H1 (cell line): Measurements from ENCODE around the gene TIMM10B. TPM values are rescaled to one million over a fixed set of nuclear protein-coding genes. Genes with fewer than 3 reads are reported as not detected.

Source experiments
- CTCF ChIA-PET: fragments of 300-600 bp; sonication (Branson Sonifier 250); formaldehyde crosslinking; loops from one replicate; lab custom pipeline; 2021; ENCODE audit not compliant: partially characterized antibody; lab: Charles Lee
- POLR2A ChIA-PET: fragments of 300-600 bp; sonication (Branson Sonifier 250); formaldehyde crosslinking; loops from one replicate; lab custom pipeline; 2021; ENCODE audit warnings: inconsistent platforms; ENCODE audit not compliant: partially characterized antibody; lab: Charles Lee
- DNase-seq, 2 experiments: peaks; one replicate each; pipeline versions ENCODE4 v3.0.0 to v3.0.0-alpha.2; 2010 to 2022; ENCODE audit warnings: low spot score in 2 of 2, low read depth in 1 of 2, mixed read lengths in 1 of 2
- FAIRE-seq: peaks from 2 replicates; lab custom pipeline; 2011; peaks lifted over from hg19 to GRCh38; lab: Jason Lieb, UNC
- H2AFZ ChIP-seq: 2 replicates; pipeline ENCODE4 v1.8.1; 2012; ENCODE audit warnings: low read length, inconsistent platforms
- H2AK5ac ChIP-seq: 2 replicates; pipeline ENCODE4 v1.6.1; 2013; ENCODE audit warnings: low read depth, low read length
- H2BK120ac ChIP-seq: replicated peaks from 2 replicates; pipeline ENCODE3; 2013; ENCODE audit warnings: low read depth, low read length, inconsistent platforms
- H2BK12ac ChIP-seq: 2 replicates; pipeline ENCODE4 v1.6.1; 2013; ENCODE audit warnings: low read depth, low read length
- H2BK15ac ChIP-seq: 2 replicates; pipeline ENCODE4 v1.6.1; 2013; ENCODE audit warnings: low read length
- H2BK20ac ChIP-seq: 2 replicates; pipeline ENCODE4 v1.6.1; 2013; ENCODE audit warnings: low read length
- H2BK5ac ChIP-seq: 2 replicates; pipeline ENCODE4 v1.6.1; 2013; ENCODE audit warnings: low read depth, low read length
- H3K14ac ChIP-seq: 2 replicates; pipeline ENCODE4 v1.6.1; 2013; ENCODE audit warnings: inconsistent platforms; ENCODE audit not compliant: insufficient read length
- H3K18ac ChIP-seq: 2 replicates; pipeline ENCODE4 v1.6.1; 2013; ENCODE audit warnings: low read length; ENCODE audit errors: extremely low read depth
- H3K23ac ChIP-seq: 2 replicates; pipeline ENCODE4 v1.6.1; 2013; ENCODE audit warnings: inconsistent platforms; ENCODE audit not compliant: insufficient read length
- H3K23me2 ChIP-seq: 2 replicates; pipeline ENCODE4 v1.6.1; 2013; ENCODE audit warnings: low read depth, low read length
- H3K27ac ChIP-seq: 2 replicates; pipeline ENCODE4 v1.6.1; 2011; ENCODE audit warnings: low read depth, low read length, inconsistent platforms
- H3K27me3 ChIP-seq, 4 experiments: replicated peaks in 1 of 4; 1 replicate in 1 of 4; 2 replicates in 3 of 4; pipeline versions ENCODE4 v1.6.1 to v1.8.1; 2011 to 2013; ENCODE audit warnings: low read length in 3 of 4, mild to moderate bottlenecking in 3 of 4, inconsistent platforms in 2 of 4, mixed read lengths in 2 of 4, moderate library complexity in 1 of 4; ENCODE audit not compliant: control insufficient read depth in 3 of 4, insufficient read depth in 3 of 4; ENCODE audit errors: extremely low read depth in 1 of 4
- H3K36me3 ChIP-seq, 4 experiments: 2 replicates each; pipeline versions ENCODE4 v1.6.1 to v1.8.1; 2011 to 2013; ENCODE audit warnings: mild to moderate bottlenecking in 4 of 4, low read length in 3 of 4, moderate library complexity in 2 of 4, control low read depth in 1 of 4, inconsistent platforms in 1 of 4; ENCODE audit not compliant: insufficient read depth in 4 of 4, control insufficient read depth in 2 of 4
- H3K4ac ChIP-seq: replicated peaks from 2 replicates; pipeline ENCODE3; 2013; ENCODE audit warnings: low read length, low read depth, mixed read lengths, inconsistent platforms; ENCODE audit not compliant: insufficient read length
- H3K4me1 ChIP-seq, 4 experiments: replicated peaks in 1 of 4; 1 replicate in 1 of 4; 2 replicates in 3 of 4; pipeline versions ENCODE4 v1.6.1 to v1.8.1; 2011 to 2013; ENCODE audit warnings: low read length in 3 of 4, inconsistent platforms in 2 of 4, mixed read lengths in 1 of 4; ENCODE audit not compliant: insufficient read depth in 4 of 4, control insufficient read depth in 3 of 4
- H3K4me2 ChIP-seq, 2 experiments: 2 replicates each; pipeline versions ENCODE4 v1.6.1 to v1.8.1; 2011 to 2013; ENCODE audit warnings: low read depth in 2 of 2, low read length in 2 of 2, control low read depth in 1 of 2, inconsistent platforms in 1 of 2, mild to moderate bottlenecking in 1 of 2; ENCODE audit not compliant: insufficient read depth in 1 of 2
- H3K4me3 ChIP-seq, 4 experiments: fragments of 200-600, 300-600 bp in 1 of 4; sonication (generic), shearing (Covaris generic), sonication (Bioruptor Twin) in 1 of 4; 2 replicates each; pipeline versions ENCODE4 v1.5.1 to v1.8.1; 2011 to 2016; ENCODE audit warnings: low read length in 4 of 4, low read depth in 3 of 4, control low read depth in 2 of 4, inconsistent platforms in 2 of 4, mild to moderate bottlenecking in 2 of 4, mixed read lengths in 1 of 4, moderate library complexity in 1 of 4; ENCODE audit not compliant: insufficient read depth in 2 of 4; ENCODE audit errors: extremely low read depth in 1 of 4
- H3K56ac ChIP-seq: replicated peaks from 2 replicates; pipeline ENCODE3; 2013; ENCODE audit warnings: low read depth, mild to moderate bottlenecking, mixed read lengths, low read length, inconsistent platforms; ENCODE audit not compliant: insufficient read length
- H3K79me1 ChIP-seq: 2 replicates; pipeline ENCODE4 v1.6.1; 2013; ENCODE audit warnings: low read depth, low read length, control low read depth
- H3K79me2 ChIP-seq, 2 experiments: 2 replicates each; pipeline versions ENCODE4 v1.6.1 to v1.8.1; 2012 to 2013; ENCODE audit warnings: low read length in 2 of 2, mild to moderate bottlenecking in 2 of 2, inconsistent platforms in 1 of 2; ENCODE audit not compliant: insufficient read depth in 2 of 2, control insufficient read depth in 1 of 2
- H3K9ac ChIP-seq, 4 experiments: replicated peaks in 1 of 4; 1 replicate in 1 of 4; 2 replicates in 3 of 4; pipeline versions ENCODE4 v1.6.1 to v1.8.1; 2011 to 2013; ENCODE audit warnings: low read depth in 3 of 4, low read length in 3 of 4, control low read depth in 2 of 4, mild to moderate bottlenecking in 2 of 4, moderate library complexity in 2 of 4, inconsistent platforms in 1 of 4; ENCODE audit errors: extremely low read depth in 1 of 4
- H3K9me3 ChIP-seq, 2 experiments: 2 replicates each; pipeline versions ENCODE4 v1.6.1 to v1.8.1; 2012 to 2013; ENCODE audit warnings: mild to moderate bottlenecking in 2 of 2, moderate library complexity in 2 of 2, control low read depth in 1 of 2, inconsistent platforms in 1 of 2, low read depth in 1 of 2, low read length in 1 of 2, mixed read lengths in 1 of 2; ENCODE audit not compliant: insufficient read depth in 2 of 2
- H4K20me1 ChIP-seq, 2 experiments: replicated peaks in 1 of 2; 2 replicates each; pipeline versions ENCODE3 to v1.8.1; 2011 to 2013; ENCODE audit warnings: inconsistent platforms in 2 of 2, low read length in 2 of 2, mild to moderate bottlenecking in 1 of 2; ENCODE audit not compliant: insufficient read depth in 2 of 2, control insufficient read depth in 1 of 2
- H4K5ac ChIP-seq: 2 replicates; pipeline ENCODE4 v1.6.1; 2013; ENCODE audit warnings: low read length, low read depth, mixed read lengths, inconsistent platforms; ENCODE audit not compliant: insufficient read length
- H4K8ac ChIP-seq: 2 replicates; pipeline ENCODE4 v1.8.0; 2013; ENCODE audit warnings: mild to moderate bottlenecking, moderate library complexity, low read length, inconsistent platforms; ENCODE audit not compliant: insufficient read depth; ENCODE audit errors: extremely low read depth
- H4K91ac ChIP-seq: replicated peaks from 2 replicates; pipeline ENCODE3; 2013; ENCODE audit warnings: low read length, mixed read lengths, inconsistent platforms; ENCODE audit not compliant: insufficient read length
- CTBP2 ChIP-seq: IDR thresholded peaks from 2 replicates; pipeline ENCODE4 v1.7.0; 2011; ENCODE audit warnings: borderline replicate concordance, mild to moderate bottlenecking, moderate library complexity, mixed read lengths, low read length; ENCODE audit not compliant: insufficient read depth, insufficient read length
- RAD21 ChIP-seq, 2 experiments: IDR thresholded peaks in 1 of 2; conservative IDR thresholded peaks in 1 of 2; 2 replicates each; pipeline ENCODE4 v1.6.1; 2011; ENCODE audit warnings: low read depth in 2 of 2, low read length in 2 of 2, improper control_type of control experiment in 1 of 2, inconsistent platforms in 1 of 2, mild to moderate bottlenecking in 1 of 2, moderate library complexity in 1 of 2
- SP1 ChIP-seq: IDR thresholded peaks from 2 replicates; pipeline ENCODE4 v1.6.1; 2011; ENCODE audit warnings: low read depth, low read length
- WGBS, 2 experiments: shearing (Covaris generic) in 1 of 2; methylation state at CpG; one replicate each; pipeline versions ENCODE4 v1.1.6 to v1.1.7; 2013 to 2015; ENCODE audit warnings: low lambda C conversion rate in 2 of 2, mixed read lengths in 2 of 2, inconsistent platforms in 1 of 2, low coverage in 1 of 2, missing lambda C conversion rate in 1 of 2; ENCODE audit not compliant: insufficient replicate concordance in 2 of 2, insufficient coverage in 1 of 2, insufficient read length in 1 of 2; ENCODE audit errors: extremely low coverage in 1 of 2, missing lambda C conversion rate in 1 of 2; 5-methylcytosine and 5-hydroxymethylcytosine counted together
- polyA plus RNA-seq, 7 experiments: library from polyadenylated mRNA; depleted of rRNA in 3 of 7; stranded (reverse) in 5 of 7; unstranded in 2 of 7; fragments of >200 nt in 5 of 7; fragments of 200-250 nt in 2 of 7; gene quantifications; 1 replicate in 5 of 7; 2 replicates in 1 of 7; 4 replicates in 1 of 7; pipeline versions ENCODE4 v1.2.1 to v1.2.3, GENCODE V29; 2011 to 2013; ENCODE audit warnings: missing spikeins in 2 of 7, mixed read lengths in 2 of 7
- total RNA-seq: library from RNA; stranded (reverse); fragmentation: NEBNext Ultra II Directional; extraction: Animal tissue kit (Norgen Biotek cat#: 25700); gene quantifications from 2 replicates; pipeline ENCODE4 v1.2.1, GENCODE V29; 2021

The TIMM10B gene
- total and polyA plus RNA-seq, 2 of the 8 experiments (the other 6 are each of a cell fraction or from before 2014, with no cell fraction given): 38.2 to 47.8 TPM

GRCh38 chr11:6476571-6476970 is 4.7 kb upstream of the TIMM10B start:
- H3K4me1 ChIP-seq: peaks cover 8 to 24% (median 11%) of the 10 kb centered on the region in 4 experiments
- no peak overlapping the region for H3K4me3 ChIP-seq
- H3K18ac ChIP-seq: no peak overlapping the region
- H2AFZ ChIP-seq: no peak overlapping the region
- H3K23me2 ChIP-seq: peaks cover 15% of the 10 kb centered on the region
- no peak overlapping the region for H3K56ac ChIP-seq
- H3K27me3 ChIP-seq: no peaks in the 10 kb centered on the region; a peak in 1 of 7 replicates
- no peak overlapping the region for H3K23ac ChIP-seq
- H3K4ac ChIP-seq: no peak overlapping the region
- no peak overlapping the region for H3K4me2 ChIP-seq
- H3K27ac ChIP-seq: 0 out of 2 replicates have a peak overlapping the region, but pooled peaks have one; percentile 29
- peaks cover 6 to 18% of the 10 kb centered on the region in 2 experiments for H3K79me2 ChIP-seq
- WGBS, 2 experiments: 88% methylated on average over 4 of the region's 4 CpGs; no CpG with 5 or more reads in 1 of the 2 experiments
- no peak overlapping the region for H2BK12ac ChIP-seq
- no peak for TF ChIP-seq CTBP2
- TF ChIP-seq SP1: peak; percentile 72
- no peak for TF ChIP-seq RAD21 (IDR thresholded peaks at IDR 0.05 in 1 of 2, conservative IDR thresholded peaks at IDR 0.05 in 1 of 2; ENCODE audit: low read depth in 2 of 2, low read length in 2 of 2)
- H2BK20ac ChIP-seq: no peak overlapping the region
- POLR2A ChIA-PET: interaction anchor here (1.1 to 3.1 kb wide), 12 partner anchors 8 to 204 kb away, joined by 3 to 13 read pairs (median 5); partner anchors contain the start of genes DNHD1 and TAF10
- DNase-seq (no peak), FAIRE-seq (no peak)
- H4K91ac ChIP-seq: no peak overlapping the region
- H4K5ac ChIP-seq: no peak overlapping the region
- peaks cover 13 to 34% (median 24%) of the 10 kb centered on the region in 4 experiments for H3K36me3 ChIP-seq
- no peak overlapping the region for H2BK5ac ChIP-seq
- H2BK15ac ChIP-seq: no peak overlapping the region
- no peak overlapping the region for H4K8ac ChIP-seq
- H3K9ac ChIP-seq: no peak overlapping the region
- peaks cover 9% of the 10 kb centered on the region for H3K79me1 ChIP-seq
- CTCF ChIA-PET: interaction anchor here (0.5 to 7.0 kb wide), 21 partner anchors 9 to 216 kb away, joined by 3 to 69 read pairs (median 7); partner anchors contain the start of genes DNHD1, HPX, RRP8 and SMPD1
- H3K9me3 ChIP-seq: no peaks in the 10 kb centered on the region
- no peak overlapping the region for H2BK120ac ChIP-seq
- no peak overlapping the region for H3K14ac ChIP-seq
- H4K20me1 ChIP-seq: peaks cover 1 to 6% of the 10 kb centered on the region in 2 experiments
- H2AK5ac ChIP-seq: no peak overlapping the region
